Nephron progenitor cell (in vitro differentiated cells): ENCODE measurements around the gene ADIG.

Source experiments
- DNase-seq: peaks from one replicate; pipeline ENCODE4 v3.0.0; 2021
- H3K27ac Mint-ChIP-seq: 2 replicates; pipeline ENCODE4 v1.8.0; 2021; ENCODE audit warnings: mild to moderate bottlenecking, moderate library complexity, mixed read lengths
- H3K27me3 Mint-ChIP-seq: 2 replicates; pipeline ENCODE4 v1.8.0; 2021; ENCODE audit warnings: mild to moderate bottlenecking, low read depth, mixed read lengths; ENCODE audit not compliant: poor library complexity
- H3K36me3 Mint-ChIP-seq: 2 replicates; pipeline ENCODE4 v1.8.0; 2021; ENCODE audit warnings: low read depth, mixed read lengths
- H3K4me1 Mint-ChIP-seq: 2 replicates; pipeline ENCODE4 v1.8.0; 2021; ENCODE audit warnings: mixed read lengths
- H3K4me3 Mint-ChIP-seq: 2 replicates; pipeline ENCODE4 v1.8.0; 2021; ENCODE audit warnings: mild to moderate bottlenecking, moderate library complexity, mixed read lengths
- H3K9me3 Mint-ChIP-seq: 2 replicates; pipeline ENCODE4 v1.8.0; 2021; ENCODE audit warnings: mild to moderate bottlenecking, moderate library complexity, mixed read lengths
- TF ChIP-seq, protein P1 (sequence below): fragments of 200-600 bp; sonication (generic); IDR thresholded peaks from 2 replicates; pipeline ENCODE4 v1.5.0; 2021; ENCODE audit warnings: antibody characterized with exemption

The ADIG gene

GRCh38 chr20:38608188-38608587, 27.2 kb downstream of the ADIG start:
- TF ChIP-seq, protein P1, sequence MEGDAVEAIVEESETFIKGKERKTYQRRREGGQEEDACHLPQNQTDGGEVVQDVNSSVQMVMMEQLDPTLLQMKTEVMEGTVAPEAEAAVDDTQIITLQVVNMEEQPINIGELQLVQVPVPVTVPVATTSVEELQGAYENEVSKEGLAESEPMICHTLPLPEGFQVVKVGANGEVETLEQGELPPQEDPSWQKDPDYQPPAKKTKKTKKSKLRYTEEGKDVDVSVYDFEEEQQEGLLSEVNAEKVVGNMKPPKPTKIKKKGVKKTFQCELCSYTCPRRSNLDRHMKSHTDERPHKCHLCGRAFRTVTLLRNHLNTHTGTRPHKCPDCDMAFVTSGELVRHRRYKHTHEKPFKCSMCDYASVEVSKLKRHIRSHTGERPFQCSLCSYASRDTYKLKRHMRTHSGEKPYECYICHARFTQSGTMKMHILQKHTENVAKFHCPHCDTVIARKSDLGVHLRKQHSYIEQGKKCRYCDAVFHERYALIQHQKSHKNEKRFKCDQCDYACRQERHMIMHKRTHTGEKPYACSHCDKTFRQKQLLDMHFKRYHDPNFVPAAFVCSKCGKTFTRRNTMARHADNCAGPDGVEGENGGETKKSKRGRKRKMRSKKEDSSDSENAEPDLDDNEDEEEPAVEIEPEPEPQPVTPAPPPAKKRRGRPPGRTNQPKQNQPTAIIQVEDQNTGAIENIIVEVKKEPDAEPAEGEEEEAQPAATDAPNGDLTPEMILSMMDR = no peak
- Mint-ChIP-seq H3K9me3 (no peaks in the 10 kb centered on the region), H3K27ac (no peak overlapping the region), H3K27me3 (peaks cover 54% of the 10 kb centered on the region), H3K36me3 (no peaks in the 10 kb centered on the region), H3K4me3 (no peak overlapping the region), H3K4me1 (peaks cover 10% of the 10 kb centered on the region)
- no peak for DNase-seq

- TF ChIP-seq, protein P1 = no peak
- Mint-ChIP-seq H3K27me3 (peaks cover 42% of the 10 kb centered on the region), H3K4me1 (peaks cover 10% of the 10 kb centered on the region), H3K9me3 (no peaks in the 10 kb centered on the region), H3K27ac (no peak overlapping the region), H3K4me3 (no peak overlapping the region), H3K36me3 (no peaks in the 10 kb centered on the region)
- DNase-seq = no peak
These were observed 28.8 kb downstream of the ADIG start for GRCh38 chr20:38609815-38610214.

DNA sequence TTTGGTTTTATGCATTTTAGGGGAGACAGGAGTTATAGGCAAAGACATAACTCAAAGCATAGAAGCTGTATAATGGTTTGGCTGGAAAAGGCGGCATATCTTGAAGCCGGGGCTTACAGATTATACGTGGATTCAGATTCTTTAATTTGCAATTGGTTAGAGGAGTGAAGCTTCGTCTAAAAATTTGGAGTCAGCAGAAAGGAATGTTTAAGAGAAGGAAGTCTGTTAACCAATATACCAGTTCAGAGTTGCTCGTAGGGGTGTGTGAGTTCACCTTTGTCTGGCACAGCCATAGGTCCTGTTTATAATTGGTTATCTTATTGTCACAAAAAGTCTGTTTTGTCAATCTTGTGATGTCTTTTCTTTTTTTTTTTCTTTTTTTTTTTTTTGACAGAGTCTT, 29.5 kb downstream of the ADIG start:
- Mint-ChIP-seq H3K27me3 (peaks cover 38% of the 10 kb centered on the region), H3K27ac (no peak overlapping the region), H3K4me1 (peaks cover 10% of the 10 kb centered on the region)

GRCh38 chr20:38612751-38613515, 31.9 kb downstream of the ADIG start:
- Mint-ChIP-seq H3K4me3 (no peak overlapping the region), H3K4me1 (peaks cover 4% of the 10 kb centered on the region), H3K36me3 (no peaks in the 10 kb centered on the region), H3K27ac (no peak overlapping the region), H3K27me3 (peaks cover 39% of the 10 kb centered on the region), H3K9me3 (no peaks in the 10 kb centered on the region)
- DNase-seq = no peak
- TF ChIP-seq, protein P1 = no peak

More for the DNA sequence above, 29.5 kb downstream of the ADIG start:
- TF ChIP-seq, protein P1 = no peak
- no peaks in the 10 kb centered on the region for H3K9me3 Mint-ChIP-seq
- no peak overlapping the region for H3K4me3 Mint-ChIP-seq
- no peaks in the 10 kb centered on the region for H3K36me3 Mint-ChIP-seq
- no peak for DNase-seq

GRCh38 chr20:38615283-38615682, 34.3 kb downstream of the ADIG start:
- Mint-ChIP-seq H3K27ac (no peak overlapping the region), H3K4me3 (no peak overlapping the region), H3K36me3 (no peaks in the 10 kb centered on the region), H3K9me3 (no peaks in the 10 kb centered on the region), H3K27me3 (peaks cover 44% of the 10 kb centered on the region), H3K4me1 (no peaks in the 10 kb centered on the region)
- no peak for DNase-seq
- TF ChIP-seq, protein P1 = no peak

- H3K4me1 Mint-ChIP-seq = no peaks in the 10 kb centered on the region
- no peaks in the 10 kb centered on the region for H3K36me3 Mint-ChIP-seq
- H3K27me3 Mint-ChIP-seq = peaks cover 46% of the 10 kb centered on the region
- H3K4me3 Mint-ChIP-seq = no peak overlapping the region
- no peaks in the 10 kb centered on the region for H3K9me3 Mint-ChIP-seq
- no peak overlapping the region for H3K27ac Mint-ChIP-seq
- DNase-seq = no peak
- TF ChIP-seq, protein P1 = no peak
These were observed 35.5 kb downstream of the ADIG start for GRCh38 chr20:38616457-38616856.
